ENCODE data around the gene DUSP9.

The DUSP9 gene

GRCh38 chrX:153626863-153627674, 19.9 kb upstream of the DUSP9 start:
- no peak overlapping the region for H3K4me3 ChIP-seq (ENCODE audit: low read depth, low read length)
- TF ChIP-seq CTCF (conservative IDR thresholded peaks at IDR 0.05; ENCODE audit: low read depth, low read length) = no peak
- DNase-seq (ENCODE audit: low read depth) = no peak

GRCh38 chrX:153627675-153628111, 19.3 kb upstream of the DUSP9 start:
- no peak for TF ChIP-seq CTCF (conservative IDR thresholded peaks at IDR 0.05; ENCODE audit: low read depth, low read length)
- DNase-seq (ENCODE audit: low read depth) = no peak
- no peak overlapping the region for H3K4me3 ChIP-seq (ENCODE audit: low read depth, low read length)

GRCh38 chrX:153628129-153628528, 18.9 kb upstream of the DUSP9 start:
- DNase-seq (ENCODE audit: low read depth) = no peak
- H3K4me3 ChIP-seq (ENCODE audit: low read depth, low read length) = no peak overlapping the region
- no peak for TF ChIP-seq CTCF (conservative IDR thresholded peaks at IDR 0.05; ENCODE audit: low read depth, low read length)

- TF ChIP-seq CTCF (conservative IDR thresholded peaks at IDR 0.05; ENCODE audit: low read depth, low read length) = no peak
- H3K4me3 ChIP-seq (ENCODE audit: low read depth, low read length) = no peak overlapping the region
- DNase-seq (ENCODE audit: low read depth) = no peak
These were observed 18.3 kb upstream of the DUSP9 start for GRCh38 chrX:153628665-153629064.

GRCh38 chrX:153631346-153631745, 15.7 kb upstream of the DUSP9 start:
- H3K4me3 ChIP-seq (ENCODE audit: low read depth, low read length) = no peak overlapping the region
- TF ChIP-seq CTCF (conservative IDR thresholded peaks at IDR 0.05; ENCODE audit: low read depth, low read length) = no peak

GRCh38 chrX:153631907-153632594, 15.0 kb upstream of the DUSP9 start:
- TF ChIP-seq CTCF (conservative IDR thresholded peaks at IDR 0.05; ENCODE audit: low read depth, low read length) = no peak
- no peak for DNase-seq (ENCODE audit: low read depth)
- H3K4me3 ChIP-seq (ENCODE audit: low read depth, low read length) = no peak overlapping the region

More at GRCh38 chrX:153631346-153631745, 15.7 kb upstream of the DUSP9 start:
- no peak for DNase-seq (ENCODE audit: low read depth)
